T-helper 22 cell (primary cell): ENCODE data around the gene MFN1.

Source experiments
- DNase-seq: peaks from one replicate; pipeline ENCODE4 v3.0.0-alpha.2; 2020; ENCODE audit warnings: low read depth

MFN1 gene

DNA sequence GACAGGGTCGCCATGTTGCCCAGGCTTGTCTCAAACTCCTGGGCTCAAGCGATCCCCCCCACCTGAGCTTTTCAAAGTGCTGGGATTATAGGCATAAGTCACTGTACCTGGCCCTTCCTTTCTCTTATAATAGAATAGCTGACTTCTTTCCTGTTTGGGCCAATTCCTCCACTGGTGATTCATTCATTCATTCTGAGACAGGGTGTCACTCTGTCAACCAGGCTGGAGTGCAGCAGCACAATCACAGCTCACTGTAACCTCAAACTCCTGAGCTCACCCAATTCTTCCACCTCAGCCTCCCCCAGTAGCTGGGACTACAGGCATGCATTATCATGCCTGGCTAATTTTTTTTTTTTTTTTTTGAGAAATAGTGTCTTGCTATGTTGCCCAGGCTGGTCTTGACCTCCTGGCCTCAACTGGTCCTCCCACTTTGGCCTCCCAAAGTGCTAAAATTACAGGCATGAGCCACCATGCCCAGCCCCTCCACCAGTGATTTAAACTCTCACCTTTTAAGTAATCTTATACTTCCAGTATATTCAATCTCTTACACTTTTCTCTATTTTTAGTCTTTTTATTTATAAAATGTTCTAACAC, 82.9 kb downstream of the MFN1 start:
- no peak for DNase-seq

DNA sequence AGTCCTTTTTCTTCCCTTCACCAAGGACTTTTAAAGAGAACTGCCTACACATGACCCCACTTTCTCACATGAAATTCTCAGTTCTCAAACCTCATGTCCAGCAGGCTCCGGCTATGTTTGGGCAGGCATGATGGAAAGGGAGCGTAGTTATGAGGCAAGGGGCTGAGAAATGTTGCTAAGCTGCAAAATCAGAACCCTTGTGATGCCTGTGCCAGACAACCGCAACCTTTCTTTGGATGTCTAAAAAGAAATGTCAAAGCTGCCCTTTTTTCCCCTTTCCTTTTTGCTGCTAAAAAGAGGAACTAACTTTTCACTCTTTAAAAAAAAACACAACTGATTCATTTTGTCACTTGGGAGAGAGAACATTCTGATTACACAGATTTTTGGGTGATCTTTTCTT, 84.5 kb downstream of the MFN1 start:
- DNase-seq = no peak

DNA sequence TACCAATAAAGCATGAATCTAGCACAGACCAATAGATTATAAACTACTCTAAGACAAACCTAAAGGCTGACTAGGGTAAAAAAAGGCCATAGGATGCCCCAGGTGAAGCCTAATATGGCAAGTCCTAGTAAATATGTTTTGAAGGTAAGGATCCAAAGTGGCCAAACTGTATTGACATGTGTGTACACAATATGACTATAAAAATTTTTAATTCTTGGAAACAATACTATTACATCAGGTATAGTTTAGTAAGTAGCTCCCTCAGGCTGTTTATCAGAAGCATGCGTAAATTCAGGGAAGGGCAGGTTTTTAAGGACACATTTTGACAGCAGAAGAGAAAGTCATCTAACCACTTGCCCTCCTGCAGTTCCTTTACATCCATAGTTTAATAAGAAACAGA, 84.9 kb downstream of the MFN1 start:
- DNase-seq = no peak

DNA sequence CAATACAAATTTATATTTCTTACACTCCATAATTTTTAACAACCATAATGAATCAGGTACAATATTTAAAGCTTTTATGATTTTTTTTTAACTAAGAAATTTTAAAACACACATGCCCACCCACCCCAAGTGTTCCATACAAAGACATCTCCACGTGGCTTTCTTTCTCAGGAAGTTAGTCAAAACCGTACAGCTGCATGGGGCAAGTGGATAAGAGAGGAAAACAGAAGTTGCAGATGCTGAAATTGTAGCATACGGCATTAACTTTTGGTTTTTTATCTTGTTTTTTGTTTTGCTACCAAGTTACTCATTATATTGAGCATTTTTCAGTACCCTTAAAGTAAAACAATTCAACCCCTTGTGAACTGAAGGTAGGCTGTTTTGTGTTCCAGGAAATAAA, 89.0 kb downstream of the MFN1 start:
- DNase-seq = no peak

DNA sequence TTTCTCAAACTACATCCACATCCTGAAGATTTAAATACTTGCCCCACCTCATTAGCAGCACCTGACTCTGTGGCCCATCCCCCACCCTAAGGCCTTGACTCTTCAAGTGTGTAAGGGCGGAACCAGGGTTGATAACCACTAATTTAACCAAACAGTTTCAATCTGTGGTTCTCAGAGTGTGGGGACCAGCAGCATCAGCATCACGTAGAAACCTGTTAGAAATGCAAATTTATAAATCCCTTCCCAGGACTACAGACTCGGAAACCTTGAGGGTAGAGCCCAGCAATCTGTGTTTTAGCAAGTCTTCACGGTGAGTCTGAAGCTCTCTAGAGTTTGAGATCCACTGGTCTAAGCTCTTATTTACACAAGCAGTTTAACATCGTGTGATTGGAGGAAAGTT, 91.3 kb downstream of the MFN1 start:
- no peak for DNase-seq
